GM18873 (cell line): Measurements from ENCODE around the gene CAMK2G.
"Not testable (repeated sequence)": the region's sequence is repeated elsewhere in the genome, so short reads cannot be mapped to it uniquely, and the experiment has no call there.

ENCODE experiments used
- ATAC-seq: cut with Tn5 transposase; IDR thresholded peaks from one replicate; pipeline ENCODE4 v1.9.1; 2021; ENCODE audit warnings: mild to moderate bottlenecking, moderate library complexity, moderate number of reproducible peaks; ENCODE audit not compliant: unreplicated experiment, low FRiP score

CAMK2G gene

GRCh38 chr10:73874267-73875138 lies at the start of gene CAMK2G:
Gene CAMK2G (minus strand): TSS chr10:73874555. CDS start chr10:73874461, 94 bp downstream.
- peak; percentile 50 for ATAC-seq

DNA sequence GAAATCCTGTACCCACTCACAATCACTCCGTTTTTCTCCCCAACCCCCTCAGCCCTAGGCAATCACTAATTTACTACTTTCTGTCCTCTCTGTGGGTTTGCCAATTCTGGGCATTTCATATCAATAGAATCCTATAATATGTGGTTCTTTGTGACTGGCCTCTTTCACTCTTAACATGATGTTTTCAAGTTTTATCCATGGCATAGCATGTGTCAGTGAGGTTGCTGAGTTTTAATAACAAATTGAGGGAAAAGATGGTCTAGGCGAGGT lies 48.4 kb upstream of the CAMK2G start:
- no peak for ATAC-seq

DNA sequence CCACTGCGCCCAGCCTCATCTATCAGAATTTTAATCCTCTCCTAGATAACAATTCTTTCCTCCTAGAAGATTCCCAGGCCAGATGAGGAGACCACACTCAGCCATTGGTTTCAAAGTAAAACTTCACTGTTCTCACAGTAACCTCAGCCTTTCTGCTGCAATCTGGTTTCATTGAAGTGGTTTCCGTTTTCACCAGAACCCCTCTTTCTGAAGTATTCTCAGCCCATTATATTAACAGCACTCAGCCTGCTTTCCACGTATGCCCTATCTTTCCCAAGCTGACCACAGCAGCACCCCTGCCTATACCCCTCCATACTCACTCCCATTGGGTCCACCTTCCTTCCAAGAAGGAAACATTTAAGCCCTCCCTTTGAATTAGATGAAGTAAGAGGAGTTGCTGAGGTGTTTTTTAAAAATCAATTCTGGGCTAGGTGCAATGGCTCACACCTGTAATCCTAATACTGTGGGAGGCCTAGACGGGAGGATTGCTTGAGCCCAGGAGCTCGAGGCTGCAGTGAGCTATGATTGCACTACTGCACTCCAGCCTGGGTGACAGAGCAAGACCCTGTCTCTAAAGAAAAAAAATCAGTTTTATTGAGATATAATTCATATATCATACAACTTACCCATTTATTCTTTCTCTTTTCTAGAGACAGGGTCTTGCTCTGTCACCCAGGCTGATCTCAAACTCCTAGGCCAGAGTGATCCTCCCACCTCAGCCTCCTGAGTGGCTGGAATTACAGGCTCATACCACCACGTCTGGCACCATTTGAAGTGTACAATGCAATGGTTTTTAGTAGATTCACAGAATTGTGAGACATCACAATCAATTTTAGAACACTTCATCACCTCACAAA lies 47.9 kb upstream of the CAMK2G start:
- no peak for ATAC-seq

GRCh38 chr10:73920089-73920488 lies 45.7 kb upstream of the CAMK2G start:
- ATAC-seq, result no peak

- ATAC-seq, result not testable (repeated sequence)
These were observed 45.1 kb upstream of the CAMK2G start for GRCh38 chr10:73919481-73919880.

GRCh38 chr10:73917566-73918305 lies 43.4 kb upstream of the CAMK2G start:
- ATAC-seq, result no peak

DNA sequence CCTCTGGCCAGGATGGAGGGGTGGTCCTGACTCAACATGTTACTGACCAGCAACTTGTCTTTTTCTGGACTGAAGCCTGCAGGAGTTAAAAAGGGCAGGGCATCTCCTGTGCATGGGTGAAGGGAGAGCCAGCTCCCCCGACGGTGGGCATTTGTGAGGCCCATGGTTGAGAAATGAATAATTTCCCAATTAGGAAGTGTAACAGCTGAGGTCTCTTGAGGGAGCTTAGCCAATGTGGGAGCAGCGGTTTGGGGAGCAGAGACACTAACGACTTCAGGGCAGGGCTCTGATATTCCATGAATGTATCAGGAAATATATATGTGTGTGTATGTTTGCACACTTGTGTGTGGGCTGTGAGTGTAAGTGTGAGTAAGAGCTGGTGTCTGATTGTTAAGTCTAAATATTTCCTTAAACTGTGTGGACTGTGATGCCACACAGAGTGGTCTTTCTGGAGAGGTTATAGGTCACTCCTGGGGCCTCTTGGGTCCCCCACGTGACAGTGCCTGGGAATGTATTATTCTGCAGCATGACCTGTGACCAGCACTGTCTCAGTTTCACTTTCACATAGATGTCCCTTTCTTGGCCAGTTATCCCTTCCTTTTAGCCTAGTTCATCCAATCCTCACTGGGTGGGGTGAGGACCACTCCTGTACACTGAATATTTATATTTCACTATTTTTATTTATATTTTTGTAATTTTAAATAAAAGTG lies 42.6 kb upstream of the CAMK2G start:
- ATAC-seq, result no peak

- no peak for ATAC-seq
These were observed 41.0 kb upstream of the CAMK2G start for GRCh38 chr10:73915206-73915851.

DNA sequence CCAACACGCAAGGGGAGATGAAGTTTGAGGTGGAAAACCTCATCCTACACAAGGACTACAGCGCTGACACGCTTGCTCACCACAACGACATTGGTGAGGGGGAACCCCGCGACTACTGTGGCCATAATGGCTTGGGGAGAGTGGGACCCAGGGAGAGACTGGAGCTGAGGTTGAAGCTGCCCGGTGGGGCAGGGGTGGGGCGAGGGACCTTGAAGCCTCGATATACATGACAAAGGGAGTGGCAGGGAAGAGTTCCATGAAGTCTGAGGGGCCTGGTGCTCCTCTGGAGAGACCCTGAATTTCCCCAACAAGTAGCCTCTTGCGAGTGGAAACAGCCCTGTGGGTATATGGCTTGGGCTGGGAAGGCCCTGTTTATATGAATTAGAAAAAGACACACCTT lies 39.7 kb upstream of the CAMK2G start:
- no peak for ATAC-seq

- ATAC-seq, result no peak
These were observed 37.2 kb upstream of the CAMK2G start for GRCh38 chr10:73911553-73912004.

GRCh38 chr10:73910764-73911552 lies 36.6 kb upstream of the CAMK2G start, which contains the start of gene PLAU:
Gene PLAU (plus strand): TSS chr10:73911132. CDS start chr10:73911556, 424 bp downstream.
- no peak for ATAC-seq

DNA sequence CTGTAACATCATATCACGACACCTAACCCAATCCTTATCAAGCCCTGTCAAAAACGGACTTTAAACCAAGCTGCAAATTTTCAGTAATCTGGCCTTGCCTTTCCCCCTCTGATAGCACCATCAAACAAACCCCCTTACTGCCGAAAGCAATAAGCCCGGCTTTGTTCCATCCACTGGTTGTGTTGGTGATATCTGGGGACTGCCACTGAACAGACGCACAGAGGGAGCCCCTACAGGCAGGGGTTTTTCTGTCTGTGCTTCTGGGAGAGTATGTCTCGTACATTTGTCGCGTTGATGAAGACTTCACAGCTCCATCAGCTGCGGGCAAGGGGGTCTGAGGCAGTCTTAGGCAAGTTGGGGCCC lies 36.0 kb upstream of the CAMK2G start:
- no peak for ATAC-seq

GRCh38 chr10:73909540-73910115 lies 35.3 kb upstream of the CAMK2G start:
- no peak for ATAC-seq

- ATAC-seq, result no peak
These were observed 34.6 kb upstream of the CAMK2G start for GRCh38 chr10:73908853-73909539.

GRCh38 chr10:73907841-73908517 lies 33.6 kb upstream of the CAMK2G start:
- ATAC-seq, result no peak

- no peak for ATAC-seq
These were observed 32.4 kb upstream of the CAMK2G start for GRCh38 chr10:73906524-73907447.
